HK-2 (cell line): ENCODE data around the gene THYN1.
"Not testable (repeated sequence)": the region's sequence is repeated elsewhere in the genome, so short reads cannot be mapped to it uniquely, and the experiment has no call there.

Experiments
- DNase-seq: peaks from one replicate; pipeline ENCODE4 v3.0.0-alpha.2; 2018; ENCODE audit not compliant: unreplicated experiment

Gene THYN1

DNA sequence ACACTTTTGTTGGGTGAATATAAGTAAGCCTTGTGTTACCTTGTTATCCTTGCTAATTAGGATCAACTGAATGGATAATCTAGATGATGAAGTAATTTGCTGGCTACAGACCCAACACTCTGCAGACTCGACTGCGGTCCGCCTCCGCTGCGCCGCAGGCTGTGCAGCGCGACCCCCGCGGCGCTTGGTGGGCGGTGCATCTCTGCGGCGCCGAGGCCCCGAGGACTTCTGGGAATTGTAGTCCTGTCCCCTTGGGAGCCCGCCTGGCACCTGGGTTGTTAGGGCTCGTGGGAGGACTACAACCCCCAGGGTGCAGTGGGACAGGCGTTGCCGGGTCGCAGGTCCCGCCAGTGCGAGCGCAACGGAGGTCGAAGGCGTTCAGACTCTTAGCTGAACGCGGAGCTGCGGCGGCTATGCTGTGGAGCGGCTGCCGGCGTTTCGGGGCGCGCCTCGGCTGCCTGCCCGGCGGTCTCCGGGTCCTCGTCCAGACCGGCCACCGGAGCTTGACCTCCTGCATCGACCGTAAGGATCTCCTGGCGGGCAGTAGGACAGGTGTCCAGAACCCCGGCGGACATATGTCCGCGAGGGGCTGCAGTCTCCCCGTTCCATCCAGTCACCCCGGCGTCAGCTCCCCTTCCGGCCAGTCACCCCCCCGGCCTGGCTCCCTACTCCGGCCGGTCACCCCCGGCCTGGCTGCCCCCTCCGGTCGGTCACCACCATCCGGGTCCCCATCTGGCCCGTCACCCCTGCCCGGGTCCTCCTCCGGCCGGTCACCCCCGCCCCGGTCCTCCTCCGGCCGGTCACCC is at the start of gene THYN1, which contains the start of gene ACAD8:
TSS of gene THYN1 (minus strand) at position 165 of the 806 bp plus-strand sequence. CDS start 470 bp downstream, outside the sequence.
TSS of gene ACAD8 (plus strand) at position 381 of the 806 bp plus-strand sequence. CDS start at position 414, 33 bp downstream.
- peak; percentile 89 for DNase-seq

DNA sequence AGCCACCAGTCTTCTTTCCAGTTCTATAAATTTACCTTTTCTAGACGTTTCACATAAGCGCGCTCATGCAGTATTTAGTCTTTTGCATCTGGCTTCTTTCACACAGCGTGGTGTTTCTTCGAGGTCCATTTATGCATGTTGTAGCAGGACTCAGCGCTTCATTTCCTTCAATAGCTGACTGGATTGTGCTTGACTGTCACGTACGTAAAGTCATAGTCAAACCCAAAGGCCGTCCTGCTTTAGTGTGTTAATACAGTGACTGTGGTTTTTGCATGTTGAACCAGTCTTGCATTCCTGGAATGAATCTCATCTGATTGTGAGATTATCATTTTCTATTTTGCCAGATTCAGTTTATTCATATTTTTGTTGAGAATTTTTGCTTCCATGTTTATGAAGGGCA is 41.5 kb upstream of the THYN1 start:
- DNase-seq = no peak

DNA sequence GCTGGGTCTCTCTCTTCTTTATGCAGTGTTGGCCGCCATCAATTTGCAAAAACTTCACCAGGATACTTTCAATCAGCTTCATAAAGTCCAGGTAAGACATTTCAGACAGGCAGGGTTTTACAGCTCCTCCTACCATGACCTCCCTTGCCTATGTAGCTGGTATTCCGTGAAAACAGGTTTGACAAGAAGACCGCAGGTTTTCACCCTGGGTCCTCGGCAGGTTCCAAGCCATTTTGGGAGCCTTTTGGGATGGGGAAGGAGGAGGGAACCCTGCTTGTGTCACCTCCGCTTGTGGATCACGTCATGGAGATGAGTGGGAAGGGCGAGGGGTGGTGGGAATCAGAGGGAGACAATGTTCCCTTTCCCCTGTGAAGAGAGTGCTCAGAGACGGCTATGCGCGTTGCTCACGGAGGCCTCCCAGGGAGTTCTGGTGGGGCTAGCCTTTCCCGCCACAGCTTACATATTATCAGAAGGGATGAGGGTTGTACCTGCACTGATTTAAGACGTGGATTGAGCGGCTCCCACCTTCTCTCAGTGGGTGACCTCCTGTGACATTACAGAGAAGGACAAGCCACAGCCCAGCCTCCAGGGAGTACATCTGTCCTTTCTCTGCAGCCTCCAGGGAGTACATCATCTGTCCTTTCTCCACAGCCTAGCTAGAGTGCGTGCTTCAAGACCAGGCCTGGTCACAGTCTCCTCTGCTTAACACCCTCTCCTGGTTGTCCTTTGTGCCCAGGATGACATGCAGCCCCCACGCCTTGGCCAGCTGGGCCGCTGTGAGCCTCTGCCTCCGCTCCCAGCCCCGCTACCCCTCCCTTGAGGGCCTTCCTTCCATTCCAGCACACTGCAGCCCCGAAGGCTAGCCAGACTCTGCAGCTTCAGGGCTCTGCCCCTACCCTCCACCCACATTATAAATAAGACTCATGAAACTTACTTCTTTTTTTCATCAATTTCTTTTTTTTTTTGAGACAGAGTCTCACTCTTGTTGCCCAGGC is 40.3 kb upstream of the THYN1 start:
- DNase-seq = no peak

DNA sequence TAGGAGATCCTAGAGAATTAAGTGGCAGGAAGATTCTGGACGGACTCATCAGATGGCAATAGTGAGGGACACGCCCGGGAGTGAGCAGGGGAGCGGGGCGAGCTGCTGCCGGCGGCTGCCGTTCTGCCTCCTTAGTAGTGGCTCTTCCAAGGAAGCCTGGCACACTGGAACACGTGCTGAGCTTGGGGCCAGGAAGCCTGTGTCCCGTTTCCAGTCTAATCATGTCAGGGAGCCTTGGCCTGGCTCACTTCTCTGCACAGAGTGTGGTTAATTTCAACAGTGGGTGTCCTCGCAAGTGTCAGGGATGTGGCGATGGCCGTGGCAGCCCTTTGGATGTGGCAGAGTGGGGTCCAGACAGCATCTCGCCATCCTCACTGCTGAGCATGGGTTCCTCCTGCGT is 39.5 kb upstream of the THYN1 start:
- DNase-seq = no peak

DNA sequence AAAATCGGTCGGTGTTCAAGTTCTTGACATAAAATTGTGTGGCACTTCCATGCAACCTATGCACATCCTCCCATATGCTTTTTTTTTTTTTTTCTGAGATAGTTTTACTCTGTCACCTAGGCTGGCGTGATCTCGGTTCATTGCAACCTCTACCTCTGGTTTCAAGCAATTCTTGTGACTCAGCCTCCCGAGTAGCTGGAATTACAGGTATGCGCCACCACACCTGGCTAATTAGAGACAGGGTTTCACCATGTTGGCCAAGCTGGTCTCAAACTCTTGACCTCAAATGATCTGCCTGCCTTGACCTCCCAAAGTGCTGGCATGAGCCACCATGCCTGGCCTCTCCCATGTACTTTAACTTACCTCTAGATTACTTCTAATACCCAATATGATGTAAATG is 38.0 kb upstream of the THYN1 start:
- DNase-seq = no peak

DNA sequence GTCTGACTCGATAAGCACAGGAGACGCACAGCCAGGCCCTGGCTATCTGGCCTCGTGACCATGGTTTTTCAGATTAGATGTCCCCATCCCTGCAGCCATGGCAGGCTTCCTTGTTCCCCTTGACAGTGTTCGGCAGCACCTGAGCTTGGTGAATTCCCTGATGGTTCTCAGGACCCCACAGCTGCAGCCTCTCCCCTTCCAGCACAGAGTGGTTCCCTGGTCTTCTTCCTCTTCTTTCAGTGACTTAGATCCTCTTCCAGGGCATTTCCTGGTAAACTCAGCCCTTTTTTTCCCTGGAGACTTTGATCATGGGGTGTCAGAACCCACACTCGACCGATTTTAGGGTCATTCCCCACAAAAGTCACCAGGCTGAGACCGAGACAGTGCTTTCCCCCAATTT is 37.5 kb upstream of the THYN1 start:
- no peak for DNase-seq

DNA sequence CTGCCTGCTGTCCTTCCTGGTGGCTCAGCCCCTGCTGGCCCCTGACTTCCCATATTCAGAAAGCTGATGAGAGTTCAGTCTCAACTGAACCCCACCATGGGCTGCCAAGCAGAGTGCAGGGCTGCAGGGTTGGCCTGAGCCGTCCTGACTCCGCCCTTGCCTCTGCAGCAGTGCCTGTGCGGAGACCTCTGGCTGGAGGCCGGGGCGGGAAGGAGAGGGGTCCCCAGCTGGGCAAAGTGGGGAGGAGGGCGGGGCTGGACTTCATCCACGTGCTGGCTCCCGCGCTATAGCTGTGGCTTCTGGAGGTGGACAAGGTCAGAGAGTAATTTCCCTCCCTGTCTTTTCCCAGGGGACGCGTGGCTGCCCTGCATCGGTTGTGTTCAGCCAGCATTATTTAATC is 36.6 kb upstream of the THYN1 start:
- DNase-seq = no peak

DNA sequence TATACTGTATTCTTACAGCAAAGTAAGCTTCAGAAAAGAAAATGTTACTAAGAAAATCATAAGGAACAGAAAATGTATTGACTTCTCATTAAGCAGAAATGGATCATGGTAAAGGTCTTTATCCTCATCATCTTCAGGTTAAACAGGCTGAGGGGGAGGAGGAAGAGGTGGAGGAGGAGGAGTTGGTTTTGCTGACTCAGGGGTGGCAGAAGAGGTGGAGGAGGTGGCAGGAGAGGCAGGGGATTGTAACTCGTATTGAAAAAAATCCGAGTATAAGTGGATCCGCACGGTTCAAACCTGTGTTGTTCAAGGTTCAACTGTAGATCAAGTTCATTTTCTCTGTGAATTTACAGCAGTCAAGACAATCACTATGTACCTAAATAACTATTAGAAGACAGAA is 36.0 kb upstream of the THYN1 start:
- no peak for DNase-seq

DNA sequence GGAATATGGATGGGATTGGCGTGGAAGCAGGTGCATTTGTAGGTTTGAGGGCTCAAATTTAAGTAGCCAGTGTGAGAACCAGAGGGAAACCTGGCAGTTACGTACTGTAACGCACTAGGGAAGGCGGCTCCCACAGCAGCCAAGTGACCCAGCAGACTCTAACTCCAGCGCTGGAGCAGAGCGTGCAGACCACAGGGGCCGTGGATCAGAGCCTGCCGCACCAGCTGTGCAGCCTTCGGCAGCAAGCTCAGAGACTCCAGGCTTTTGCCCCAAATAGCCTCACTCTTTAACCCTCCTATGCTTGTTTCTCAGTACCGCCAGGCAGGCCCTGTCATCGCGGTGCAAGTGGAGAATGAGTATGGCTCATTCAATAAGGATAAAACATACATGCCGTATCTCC is 35.3 kb upstream of the THYN1 start:
- no peak for DNase-seq

DNA sequence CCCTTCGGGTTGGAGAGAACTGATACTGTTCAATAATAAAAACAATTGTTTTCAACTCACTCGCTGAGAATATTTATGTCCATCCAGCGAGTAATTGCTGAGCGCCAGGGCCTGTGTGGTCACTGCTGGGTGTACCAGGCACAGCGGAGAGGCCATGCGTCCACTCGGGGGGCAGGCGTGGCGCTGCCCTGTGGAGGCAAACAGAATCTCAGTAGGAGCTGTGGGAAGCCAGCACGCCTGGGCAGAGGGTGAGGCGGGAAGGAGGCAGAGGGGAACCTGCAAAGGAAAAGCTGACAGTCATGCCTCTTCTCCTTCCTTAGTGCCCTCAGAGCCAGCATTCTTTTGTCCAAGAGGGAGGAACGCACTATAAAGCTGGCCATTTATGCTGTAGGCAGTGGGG is 34.4 kb upstream of the THYN1 start:
- DNase-seq = no peak

DNA sequence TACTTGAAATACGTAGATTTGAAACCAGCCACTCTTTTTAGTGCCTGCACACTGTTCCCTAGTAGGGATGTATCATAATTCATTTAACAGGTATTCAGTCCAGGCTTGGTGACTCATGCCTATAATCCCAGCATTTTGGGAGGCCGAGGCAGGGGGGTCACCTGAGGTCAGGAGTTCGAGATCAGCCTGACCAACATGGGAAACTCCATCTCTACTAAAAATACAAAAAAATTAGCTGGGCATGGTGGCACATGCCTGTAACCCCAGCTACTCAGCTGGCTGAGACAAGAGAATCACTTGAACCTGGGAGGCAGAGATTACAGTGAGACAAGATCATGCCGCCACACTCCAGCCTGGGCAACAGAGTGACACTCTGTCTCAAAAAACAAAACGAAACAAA is 31.2 kb upstream of the THYN1 start:
- not testable (repeated sequence) for DNase-seq

DNA sequence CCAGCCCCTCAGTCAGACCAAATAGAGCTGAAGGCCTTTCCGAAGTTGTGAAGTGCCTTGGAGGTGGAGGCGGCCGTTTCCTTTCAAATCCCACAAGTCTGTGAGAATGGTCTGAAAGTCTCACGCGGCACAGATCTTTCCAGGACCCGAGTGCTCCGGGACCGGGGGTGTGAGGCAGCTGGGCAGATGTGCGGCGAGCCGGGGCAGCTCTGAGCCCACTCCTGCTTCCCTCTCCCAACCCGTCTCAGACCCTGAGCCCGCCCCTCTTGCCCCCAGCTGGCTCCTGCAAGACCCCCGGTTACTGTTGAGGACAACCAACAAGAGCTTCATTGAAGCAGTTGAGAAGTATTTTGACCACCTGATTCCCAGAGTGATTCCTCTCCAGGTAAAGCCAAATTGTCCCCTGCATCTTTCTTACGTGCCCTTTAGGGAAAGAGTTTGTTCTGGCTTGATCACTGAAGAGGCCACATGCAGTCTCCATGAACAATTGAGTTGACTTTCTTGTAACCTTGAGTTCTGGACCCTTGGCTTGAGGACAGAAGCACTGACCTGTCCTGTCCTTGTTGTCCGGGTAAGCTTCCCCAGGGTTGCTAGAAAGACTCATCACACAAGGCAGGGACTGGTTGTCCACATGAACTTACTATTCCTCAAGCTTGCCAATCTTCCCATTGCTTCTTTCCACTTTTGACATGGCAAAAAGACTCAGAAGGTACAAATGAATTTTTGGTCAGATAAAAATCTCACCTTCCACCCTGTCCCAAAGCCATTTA is 30.5 kb upstream of the THYN1 start:
- no peak for DNase-seq

DNA sequence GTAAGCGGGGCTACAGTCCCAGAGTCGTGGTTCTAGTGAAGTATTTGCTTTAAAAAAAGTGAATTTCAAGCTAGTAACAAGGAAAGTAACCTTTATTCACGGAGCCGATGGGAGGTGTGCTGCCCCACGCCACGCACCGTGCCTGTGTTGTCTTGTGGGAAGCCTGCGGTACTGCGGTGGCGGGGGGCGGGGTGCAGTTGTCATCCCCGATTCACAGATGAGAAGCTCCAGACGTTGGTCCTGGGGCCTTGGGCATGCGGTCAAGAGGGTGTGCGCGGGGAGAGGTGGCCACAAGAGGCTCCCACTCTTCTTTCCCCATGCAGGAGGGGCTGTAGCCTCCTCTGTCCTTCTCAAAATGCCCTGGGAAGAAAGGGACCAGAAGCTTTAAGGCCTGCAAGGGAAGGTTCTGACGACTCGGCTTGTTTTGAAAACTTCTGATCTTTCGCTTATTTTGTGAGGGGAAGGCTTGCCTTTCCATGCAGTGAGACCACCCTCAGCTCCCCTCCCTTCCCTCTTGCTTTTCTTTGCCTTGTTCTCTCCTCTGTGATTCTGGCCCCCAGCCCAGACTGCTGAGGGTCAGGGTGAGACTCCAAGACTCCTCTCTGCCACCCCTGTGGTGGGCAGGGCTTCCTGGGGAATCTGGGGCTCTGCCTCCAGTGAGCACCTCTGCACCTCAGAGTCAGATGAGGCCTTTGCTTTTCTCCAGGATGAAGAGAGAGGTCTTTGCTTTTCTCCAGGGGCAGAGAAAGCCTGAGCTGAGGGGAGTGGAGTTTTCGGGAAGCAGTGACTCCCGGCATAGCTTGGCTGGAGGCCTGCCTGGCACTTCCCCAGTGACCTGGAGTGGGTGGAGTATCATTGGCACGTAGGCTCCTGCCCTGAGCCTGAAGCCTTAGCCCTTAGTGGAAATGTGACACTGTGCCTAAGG is 29.2 kb upstream of the THYN1 start:
- DNase-seq = no peak

DNA sequence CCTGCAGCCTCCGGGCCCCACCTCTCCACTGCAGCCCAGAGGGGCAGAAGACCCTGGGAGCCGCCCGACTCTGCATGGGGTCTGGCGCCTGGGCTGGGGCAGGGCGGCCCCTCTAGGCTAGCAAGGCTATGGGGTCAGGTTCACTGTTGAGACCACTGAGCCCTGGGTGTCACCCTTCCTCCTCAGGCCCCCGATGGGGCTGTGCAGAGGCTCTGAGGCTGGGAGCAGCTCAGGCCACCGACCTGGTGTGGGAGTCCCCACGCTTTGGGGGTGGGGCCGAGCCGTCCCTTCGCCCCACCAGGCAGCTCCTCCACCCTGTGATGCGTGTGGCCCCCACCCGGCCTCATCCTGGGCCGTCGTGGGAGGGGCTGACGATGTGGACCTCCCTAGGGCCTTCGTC is 28.5 kb upstream of the THYN1 start:
- DNase-seq = not testable (repeated sequence)

DNA sequence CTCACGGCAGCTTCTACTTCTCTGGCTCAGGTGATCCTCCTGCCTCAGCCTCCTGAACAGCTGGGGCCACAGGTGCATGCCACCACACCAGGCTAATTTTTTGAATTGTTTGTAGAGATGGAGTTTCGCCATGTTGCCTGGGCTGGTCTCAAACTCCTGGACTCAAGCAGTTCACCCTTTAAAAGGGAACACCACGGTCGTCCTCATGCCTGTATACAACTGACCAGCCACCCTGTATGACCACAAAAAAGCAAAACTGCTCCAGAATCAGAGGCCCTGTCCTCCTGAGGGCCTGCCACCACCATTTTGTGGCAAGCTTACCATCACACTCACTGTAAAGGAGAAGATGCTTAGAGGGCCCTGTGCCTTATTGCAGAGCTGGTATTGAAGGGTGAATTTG is 25.2 kb upstream of the THYN1 start:
- no peak for DNase-seq

DNA sequence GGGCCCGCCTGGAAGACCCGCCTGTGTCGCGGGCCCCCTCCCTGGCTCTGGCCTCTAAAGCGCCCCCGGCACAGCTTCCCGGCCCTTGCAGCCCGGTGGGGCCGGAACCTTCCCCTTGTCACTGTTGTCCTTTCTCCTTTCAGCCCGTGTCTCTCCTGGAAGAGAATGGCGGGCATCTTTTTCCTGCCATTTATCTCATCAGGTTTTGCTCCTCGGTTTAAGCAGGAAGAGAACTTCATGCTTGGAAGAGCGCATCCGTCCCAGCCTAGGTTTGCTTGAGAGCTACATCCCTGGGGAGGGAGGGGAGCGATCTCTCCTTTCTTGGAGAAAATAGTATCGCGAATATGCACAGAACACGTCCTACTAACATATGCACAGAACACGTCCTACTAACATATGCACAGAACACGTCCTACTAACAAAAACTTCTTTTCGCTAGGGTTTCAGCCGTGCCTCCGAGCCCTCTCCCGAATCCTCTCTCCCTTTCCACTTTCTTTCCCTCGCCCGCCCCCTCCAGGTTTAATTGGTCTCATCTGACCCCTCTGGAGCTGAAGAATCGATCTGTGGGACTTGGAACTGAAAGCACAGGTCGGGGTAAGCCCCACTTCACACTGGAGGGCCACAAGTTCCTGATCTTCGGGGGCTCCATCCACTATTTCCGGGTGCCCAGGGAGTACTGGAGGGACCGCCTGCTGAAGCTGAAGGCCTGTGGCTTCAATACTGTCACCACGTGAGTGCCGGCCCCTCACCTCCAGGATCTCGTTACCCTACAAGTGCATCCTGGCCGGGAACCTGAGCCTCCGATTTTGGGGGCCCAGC is 24.2 kb upstream of the THYN1 start:
- DNase-seq = no peak

DNA sequence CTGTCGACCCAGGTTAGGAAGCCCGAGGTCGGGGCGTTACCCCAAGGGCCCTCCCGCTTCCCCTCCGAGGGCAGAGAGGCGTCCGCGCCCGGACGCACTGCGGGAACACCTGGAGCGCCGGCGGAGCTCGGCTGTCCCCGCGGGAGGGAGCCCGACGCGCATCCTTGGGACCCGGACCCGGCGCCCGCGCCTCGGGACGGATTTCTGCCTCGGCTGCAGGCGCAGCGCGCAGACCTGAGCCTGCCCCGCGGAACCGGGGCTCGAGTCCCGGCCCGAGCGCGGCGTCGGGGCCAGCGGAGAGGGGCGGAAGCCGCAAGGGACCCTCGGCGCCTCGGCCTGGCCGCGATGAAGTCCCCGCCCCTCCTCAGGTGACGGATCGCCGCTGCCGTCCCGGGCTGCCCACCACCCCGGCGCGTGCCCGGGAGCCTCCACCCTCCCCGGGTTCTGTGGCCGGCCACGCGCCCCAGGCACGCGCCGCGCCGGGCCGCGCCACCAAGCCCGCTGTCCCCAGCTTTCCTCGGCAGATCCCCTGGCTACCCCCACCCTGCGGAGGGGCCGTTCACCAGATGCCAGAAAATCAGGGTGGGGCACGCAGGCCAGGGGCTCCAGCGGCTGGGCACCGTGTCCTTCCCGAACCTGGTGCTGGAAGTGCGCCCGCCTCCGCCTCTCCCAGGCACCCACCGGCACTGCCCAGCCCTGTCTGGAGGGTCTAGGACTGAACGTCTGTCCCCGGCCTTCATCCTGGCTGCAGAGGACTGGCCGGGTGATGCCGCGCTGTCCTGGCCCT is 23.4 kb upstream of the THYN1 start:
- DNase-seq = no peak

DNA sequence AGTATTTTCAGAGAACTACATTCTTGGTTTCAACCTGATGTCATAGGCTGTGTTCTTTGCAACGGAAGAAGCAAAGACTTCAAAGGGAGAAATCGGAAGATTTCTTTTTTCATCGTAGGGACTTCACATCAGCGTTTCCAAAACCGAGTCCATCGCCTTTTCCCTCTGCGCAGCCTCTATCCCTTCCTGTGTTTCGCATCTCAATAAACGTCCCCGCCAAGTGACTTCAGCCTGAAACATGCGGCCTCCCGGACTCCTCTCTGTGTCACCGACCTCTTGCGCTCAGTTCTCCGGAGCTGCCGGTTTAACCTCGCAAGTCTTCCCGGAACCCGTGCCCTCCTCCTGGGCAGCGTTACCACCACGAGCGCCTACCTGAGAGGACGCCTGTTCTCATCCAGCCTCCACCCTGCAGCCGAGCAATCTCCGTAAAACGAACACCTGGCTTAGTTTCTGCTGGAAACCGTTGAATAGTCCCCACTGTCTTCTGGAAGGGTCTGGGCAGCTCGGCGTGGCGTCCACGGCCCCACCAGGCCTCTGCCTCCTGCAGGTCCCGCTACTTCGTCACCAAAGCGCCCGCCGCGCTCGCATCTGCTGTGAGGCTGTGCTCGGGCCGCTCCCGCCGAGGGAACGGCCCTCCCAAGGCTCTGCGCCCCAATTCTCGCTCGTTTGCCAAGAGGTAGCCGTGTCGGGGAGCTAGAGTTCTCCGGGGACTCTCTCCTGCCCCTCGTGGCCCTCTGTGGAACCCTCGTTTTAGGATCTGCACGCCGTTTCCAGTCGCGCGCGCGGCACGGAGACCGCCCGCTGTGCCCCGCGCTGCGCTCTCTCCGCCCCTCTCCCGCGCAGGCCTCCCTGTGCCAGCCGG is 22.6 kb upstream of the THYN1 start, which contains the start of gene GLB1L3:
TSS of gene GLB1L3 (plus strand) at position 846 of the 862 bp plus-strand sequence. CDS start 362 bp downstream, outside the sequence.
- no peak for DNase-seq
